ENCODE measurements around the gene BAHCC1. TPM values are rescaled to one million over a fixed set of nuclear protein-coding genes. Genes with fewer than 3 reads are reported as not detected.

The BAHCC1 gene
- total and polyA plus RNA-seq, 2 of the 8 experiments (the other 6 are each of a cell fraction or from before 2014, with no cell fraction given), result 0.26 to 0.58 TPM

GRCh38 chr17:81457401-81457800 lies 62.1 kb downstream of the BAHCC1 start:
- H4K91ac ChIP-seq (replicated peaks; ENCODE audit: insufficient read length, low read length), result peak overlapping the region; percentile 97
- peak overlapping the region; percentile 61; the same call in 1 of the 2 replicates for H2BK20ac ChIP-seq (ENCODE audit: low read length)
- H4K8ac ChIP-seq (ENCODE audit: extremely low read depth, insufficient read depth, low read length), result no peak overlapping the region
- H3K4me2 ChIP-seq (ENCODE audit: insufficient read depth in 1 of 2, low read depth in 2 of 2, low read length in 2 of 2), result no peak overlapping the region
- H3K4me1 ChIP-seq (replicated peaks in 1 of 4; ENCODE audit: control insufficient read depth in 3 of 4, insufficient read depth in 4 of 4, low read length in 3 of 4), result peaks cover 0 to 14% (median 8%) of the 10 kb centered on the region in 4 experiments; a peak in 6 of 7 replicates
- no peak overlapping the region for H3K14ac ChIP-seq (ENCODE audit: insufficient read length)
- peak overlapping the region; percentile 68; the same call in 1 of the 2 replicates for H2BK12ac ChIP-seq (ENCODE audit: low read depth, low read length)
- H2BK15ac ChIP-seq (ENCODE audit: low read length), result peak overlapping the region; percentile 81; the same call in 1 of the 2 replicates
- H2AK5ac ChIP-seq (ENCODE audit: low read depth, low read length), result no peak overlapping the region
- no peaks in the 10 kb centered on the region for H3K36me3 ChIP-seq (ENCODE audit: control insufficient read depth in 2 of 4, insufficient read depth in 4 of 4, low read length in 3 of 4)
- no peak overlapping the region; the same call in 1 of the 2 replicates for H3K18ac ChIP-seq (ENCODE audit: extremely low read depth, low read length)
- ChIA-PET POLR2A (ENCODE audit: partially characterized antibody) (interaction anchor here (0.9 to 1.6 kb wide), 4 partner anchors 11 to 32 kb away, joined by 3 to 7 read pairs (median 4); no protein-coding TSS in a partner anchor), CTCF (ENCODE audit: partially characterized antibody) (interaction anchor here (1.0 to 2.4 kb wide), 3 partner anchors 13 to 81 kb away, joined by 4 to 13 read pairs (median 4); no protein-coding TSS in a partner anchor)
- no peaks in the 10 kb centered on the region for H3K23me2 ChIP-seq (ENCODE audit: low read depth, low read length)
- H2AFZ ChIP-seq (ENCODE audit: low read length), result no peak overlapping the region
- H3K4ac ChIP-seq (replicated peaks; ENCODE audit: insufficient read length, low read depth, low read length), result no peak overlapping the region
- 89% methylated on average over 3 of the region's 3 CpGs; no CpG with 5 or more reads in 1 of the 2 experiments for WGBS, 2 experiments (ENCODE audit: extremely low coverage in 1 of 2, insufficient coverage in 1 of 2, insufficient read length in 1 of 2, insufficient replicate concordance in 2 of 2, low coverage in 1 of 2, low lambda C conversion rate in 2 of 2, missing lambda C conversion rate in 1 of 2)
- H3K23ac ChIP-seq (ENCODE audit: insufficient read length), result no peak overlapping the region
- H3K4me3 ChIP-seq (ENCODE audit: extremely low read depth in 1 of 4, insufficient read depth in 2 of 4, low read depth in 3 of 4, low read length in 4 of 4), result no peak overlapping the region
- FAIRE-seq (no peak), DNase-seq (ENCODE audit: low read depth in 1 of 2, low spot score in 2 of 2) (no peak)
- TF ChIP-seq FOSL1 (IDR thresholded peaks at IDR 0.05; ENCODE audit: insufficient read depth, low read depth, low read length), result no peak
- TF ChIP-seq RBBP5 (IDR thresholded peaks at IDR 0.05; ENCODE audit: borderline replicate concordance, low read depth, low read length), result no peak
- TF ChIP-seq JUND (IDR thresholded peaks at IDR 0.05; ENCODE audit: low read length), result no peak
- TF ChIP-seq ATF3 (IDR thresholded peaks at IDR 0.05; ENCODE audit: insufficient read depth, low read depth, low read length), result no peak
- TF ChIP-seq TCF12 (IDR thresholded peaks at IDR 0.05; ENCODE audit: low read depth, low read length), result no peak
- no peak for TF ChIP-seq SP1 (IDR thresholded peaks at IDR 0.05; ENCODE audit: low read depth, low read length)
- TF ChIP-seq EZH2 (IDR thresholded peaks at IDR 0.05; ENCODE audit: low read depth, low read length, severe bottlenecking), result no peak
- TF ChIP-seq SP4 (IDR thresholded peaks at IDR 0.05; ENCODE audit: low read length), result no peak
- TF ChIP-seq RNF2 (IDR thresholded peaks at IDR 0.05; ENCODE audit: borderline replicate concordance, low read depth, low read length, missing control alignments, poor library complexity, severe bottlenecking), result no peak
- TF ChIP-seq KDM4A (IDR thresholded peaks at IDR 0.05; ENCODE audit: low read depth, low read length, severe bottlenecking), result no peak
- TF ChIP-seq BCL11A (IDR thresholded peaks at IDR 0.05; ENCODE audit: low read depth in 2 of 2, low read length in 2 of 2), result no peak
- no peak for TF ChIP-seq E2F6 (IDR thresholded peaks at IDR 0.05)
- H2BK120ac ChIP-seq (replicated peaks; ENCODE audit: low read depth, low read length), result no peak overlapping the region
- no peak overlapping the region for H3K56ac ChIP-seq (replicated peaks; ENCODE audit: insufficient read length, low read depth, low read length)
- no peaks in the 10 kb centered on the region for H3K27me3 ChIP-seq (replicated peaks in 1 of 4; ENCODE audit: control insufficient read depth in 3 of 4, extremely low read depth in 1 of 4, insufficient read depth in 3 of 4, low read length in 3 of 4)
- no peaks in the 10 kb centered on the region for H4K20me1 ChIP-seq (replicated peaks in 1 of 2; ENCODE audit: control insufficient read depth in 1 of 2, insufficient read depth in 2 of 2, low read length in 2 of 2)
- no peaks in the 10 kb centered on the region for H3K79me2 ChIP-seq (ENCODE audit: control insufficient read depth in 1 of 2, insufficient read depth in 2 of 2, low read length in 2 of 2)
- H3K9ac ChIP-seq (replicated peaks in 1 of 4; ENCODE audit: extremely low read depth in 1 of 4, low read depth in 3 of 4, low read length in 3 of 4), result no peak overlapping the region
- H4K5ac ChIP-seq (ENCODE audit: insufficient read length, low read depth, low read length), result no peak overlapping the region
- no peaks in the 10 kb centered on the region for H3K79me1 ChIP-seq (ENCODE audit: low read depth, low read length)
- no peak overlapping the region for H3K27ac ChIP-seq (ENCODE audit: low read depth, low read length)
- H3K9me3 ChIP-seq (ENCODE audit: insufficient read depth in 2 of 2, low read depth in 1 of 2, low read length in 1 of 2), result no peaks in the 10 kb centered on the region
- H2BK5ac ChIP-seq (ENCODE audit: low read depth, low read length), result peak overlapping the region; percentile 60; the same call in 1 of the 2 replicates

Data from H1 (cell line).